NCI-H748 (cell line): ENCODE data around the gene VPS39.

Experiments
- DNase-seq: peaks from one replicate; lab custom pipeline; 2025; ENCODE audit not compliant: unreplicated experiment; lab: John Stamatoyannopoulos, UW

VPS39 gene

GRCh38 chr15:42199126-42199525 lies 9.0 kb downstream of the VPS39 start:
- no peak for DNase-seq

- no peak for DNase-seq
These were observed 9.6 kb downstream of the VPS39 start for GRCh38 chr15:42198516-42198915.

- no peak for DNase-seq
These were observed 13.6 kb downstream of the VPS39 start for GRCh38 chr15:42194513-42194912.

GRCh38 chr15:42193383-42193782 lies 14.7 kb downstream of the VPS39 start:
- DNase-seq: no peak

GRCh38 chr15:42191610-42192346 lies 16.3 kb downstream of the VPS39 start:
- no peak for DNase-seq

GRCh38 chr15:42190370-42190769 lies 17.7 kb downstream of the VPS39 start:
- no peak for DNase-seq

GRCh38 chr15:42185801-42186200 lies 22.3 kb downstream of the VPS39 start:
- no peak for DNase-seq

GRCh38 chr15:42184736-42185135 lies 23.4 kb downstream of the VPS39 start:
- DNase-seq: no peak

- no peak for DNase-seq
These were observed 23.8 kb downstream of the VPS39 start for GRCh38 chr15:42184296-42184695.

GRCh38 chr15:42182961-42183360 lies 25.1 kb downstream of the VPS39 start:
- DNase-seq: no peak

GRCh38 chr15:42182328-42182886 lies 25.7 kb downstream of the VPS39 start:
- no peak for DNase-seq

GRCh38 chr15:42178056-42178455 lies 30.0 kb downstream of the VPS39 start:
- DNase-seq: no peak

- DNase-seq: no peak
These were observed 32.4 kb downstream of the VPS39 start for GRCh38 chr15:42175671-42176070.

GRCh38 chr15:42172475-42172874 lies 35.6 kb downstream of the VPS39 start:
- DNase-seq: no peak

- DNase-seq: no peak
These were observed 36.3 kb downstream of the VPS39 start for GRCh38 chr15:42171795-42172194.

- DNase-seq: no peak
These were observed 37.0 kb downstream of the VPS39 start for GRCh38 chr15:42171122-42171521.

GRCh38 chr15:42166225-42166940 lies 41.7 kb downstream of the VPS39 start:
- no peak for DNase-seq

GRCh38 chr15:42165106-42165505 lies 43.0 kb downstream of the VPS39 start:
- no peak for DNase-seq

- DNase-seq: no peak
These were observed 44.1 kb downstream of the VPS39 start for GRCh38 chr15:42163947-42164550.

- DNase-seq: no peak
These were observed 44.8 kb downstream of the VPS39 start for GRCh38 chr15:42163291-42163690.

GRCh38 chr15:42160136-42160535 lies 48.0 kb downstream of the VPS39 start:
- DNase-seq: no peak
